ENCODE measurements around the gene NECTIN2. TPM values are rescaled to one million over a fixed set of nuclear protein-coding genes. Genes with fewer than 3 reads are reported as not detected.

NECTIN2 gene
- total RNA-seq, 1 experiment from 2014 or later = 176 TPM

GRCh38 chr19:44823373-44823698, 22.8 kb upstream of the NECTIN2 start:
- Histone ChIP-seq H4K5ac (ENCODE audit: insufficient read length, low read depth, low read length) (no peak overlapping the region), H2BK20ac (ENCODE audit: low read depth, low read length, poor library complexity, severe bottlenecking) (no peak overlapping the region), H3K27me3 (ENCODE audit: insufficient read depth, low read length) (peaks cover 10% of the 10 kb centered on the region), H3K23ac (ENCODE audit: insufficient read length, low read depth, low read length) (no peak overlapping the region), H3K56ac (ENCODE audit: insufficient read length, low read depth, low read length) (no peak overlapping the region), H2BK12ac (ENCODE audit: insufficient read length, low read depth, low read length) (no peak overlapping the region), H4K8ac (replicated peaks; ENCODE audit: insufficient read length, low read depth, low read length) (no peak overlapping the region), H2BK15ac (ENCODE audit: low read depth, low read length) (no peak overlapping the region), H3K79me1 (ENCODE audit: insufficient read depth, low read depth, low read length, poor library complexity, severe bottlenecking) (no peaks in the 10 kb centered on the region), H2AFZ (ENCODE audit: low read length) (no peak overlapping the region), H3K14ac (ENCODE audit: insufficient read depth, low read length) (no peak overlapping the region), H3K9me3 (ENCODE audit: control insufficient read depth, low read depth, low read length) (no peaks in the 10 kb centered on the region), H2BK120ac (ENCODE audit: low read depth, low read length, poor library complexity, severe bottlenecking) (no peak overlapping the region), H2BK5ac (ENCODE audit: insufficient read length, low read length) (no peak overlapping the region), H3K23me2 (ENCODE audit: insufficient read length, low read depth, low read length, poor library complexity, severe bottlenecking) (no peaks in the 10 kb centered on the region), H3T11ph (ENCODE audit: low read length) (no peak overlapping the region), H3K79me2 (ENCODE audit: insufficient read depth, low read length) (no peaks in the 10 kb centered on the region), H3K4me1 (ENCODE audit: insufficient read depth, low read length) (no peaks in the 10 kb centered on the region), H3K4ac (ENCODE audit: low read depth, low read length) (no peak overlapping the region), H3K18ac (ENCODE audit: insufficient read length, low read depth, low read length) (no peak overlapping the region), H3K4me2 (ENCODE audit: insufficient read depth, insufficient read length, low read length) (no peak overlapping the region), H4K20me1 (ENCODE audit: control insufficient read depth, insufficient read depth, insufficient read length) (no peaks in the 10 kb centered on the region), H2AK5ac (ENCODE audit: insufficient read length, low read length) (no peak overlapping the region), H3K9ac (ENCODE audit: extremely low read depth, insufficient read length, low read length) (no peak overlapping the region), H3K27ac (ENCODE audit: insufficient read length, low read depth, low read length) (no peak overlapping the region), H4K91ac (ENCODE audit: insufficient read length, low read depth, low read length) (no peak overlapping the region)
- Mint-ChIP-seq H3K27me3 (ENCODE audit: low read depth) (peaks cover 69% of the 10 kb centered on the region), H3K9me3 (no peaks in the 10 kb centered on the region), H3K4me1 (peaks cover 0 to 7% of the 10 kb centered on the region in 2 experiments; a peak in 2 of 4 replicates), H3K4me3 (no peak overlapping the region), H3K27ac (no peak overlapping the region; a peak in 1 of 7 replicates), H3K36me3 (ENCODE audit: insufficient read depth in 1 of 3, low read depth in 3 of 3) (peaks cover 5 to 21% (median 10%) of the 10 kb centered on the region in 3 experiments)
- no CpG with 5 or more reads among the region's 4 CpGs for WGBS (ENCODE audit: extremely low coverage, insufficient read length, low lambda C conversion rate)
- TF ChIP-seq CTCF (conservative IDR thresholded peaks at IDR 0.05) = no peak
- no peak for DNase-seq

All from H9 (cell line).